NCI-H446 treated with DMSO at 0.1 percent for 48 hours (cell line): Measurements from ENCODE around the gene OGFR.
"Not testable (repeated sequence)": the region's sequence is repeated elsewhere in the genome, so short reads cannot be mapped to it uniquely, and the experiment has no call there.

Experiments
- DNase-seq: peaks from one replicate; lab custom pipeline; 2025; lab: John Stamatoyannopoulos, UW

Gene OGFR

DNA sequence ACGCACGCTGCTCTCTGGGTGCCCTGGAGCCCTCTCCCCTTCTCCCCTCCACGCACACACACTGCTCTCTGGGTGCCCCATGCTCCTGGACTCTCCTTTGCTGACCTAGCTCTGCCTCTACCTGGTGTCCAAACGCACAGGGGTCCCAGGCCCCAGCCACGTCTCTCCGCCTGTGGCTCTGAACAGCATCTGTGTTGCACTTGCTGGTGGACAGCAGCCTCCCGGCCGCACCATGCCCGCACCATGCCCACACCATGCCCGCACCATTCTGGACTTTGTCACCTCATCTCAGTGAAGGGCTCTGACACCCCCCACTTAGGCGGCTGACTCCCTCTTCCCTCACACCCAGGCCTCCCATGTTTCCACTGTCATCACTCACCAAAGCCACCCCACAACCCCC is 35.2 kb downstream of the OGFR start:
- no peak for DNase-seq

- DNase-seq: no peak
Observed at GRCh38 chr20:62840244-62841197, 35.9 kb downstream of the OGFR start.

DNA sequence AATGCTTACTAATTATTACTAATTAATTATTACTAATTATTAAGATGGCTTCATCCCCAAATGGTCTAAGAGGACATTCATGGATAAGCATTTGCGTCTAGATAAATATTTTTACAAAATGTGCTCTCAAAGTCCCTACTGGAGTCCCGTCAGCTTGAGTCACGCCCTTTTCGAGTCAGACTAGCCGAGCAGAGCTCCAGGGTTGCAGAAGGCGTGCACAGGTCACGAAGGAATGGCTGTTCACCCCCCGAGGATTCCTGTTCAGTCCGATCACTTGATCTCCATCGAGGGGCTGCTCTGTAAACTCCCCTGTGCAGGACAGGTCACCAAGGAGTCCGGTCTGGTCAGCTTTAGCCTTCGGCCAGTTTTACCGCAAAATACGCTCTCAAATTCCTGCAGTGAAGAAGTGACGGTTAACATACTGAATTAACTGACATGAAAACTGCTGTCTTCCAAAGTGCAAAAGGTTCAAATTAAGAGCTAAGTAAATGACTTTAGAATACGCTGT is 37.1 kb downstream of the OGFR start:
- DNase-seq: no peak

DNA sequence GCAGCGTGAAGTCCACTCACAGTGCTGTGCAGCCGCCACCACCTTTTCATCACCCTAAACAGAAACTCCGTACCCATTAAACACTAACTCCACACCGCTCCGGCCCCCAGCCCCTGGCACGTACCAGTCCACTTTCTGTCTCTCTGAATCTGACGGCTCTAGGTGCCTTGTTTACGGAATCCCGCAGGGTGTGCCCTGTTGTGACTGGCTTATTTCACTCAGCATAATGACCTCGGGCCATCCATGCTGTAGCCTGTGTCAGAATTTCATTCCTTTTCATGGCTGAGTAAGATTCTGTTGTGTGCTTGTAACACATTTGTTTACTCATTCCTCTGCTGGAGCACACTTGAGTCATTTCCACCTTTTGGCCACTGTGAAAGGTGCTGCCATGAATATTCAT is 39.0 kb downstream of the OGFR start:
- no peak for DNase-seq

GRCh38 chr20:62844182-62844581 is 39.5 kb downstream of the OGFR start:
- DNase-seq: no peak

DNA sequence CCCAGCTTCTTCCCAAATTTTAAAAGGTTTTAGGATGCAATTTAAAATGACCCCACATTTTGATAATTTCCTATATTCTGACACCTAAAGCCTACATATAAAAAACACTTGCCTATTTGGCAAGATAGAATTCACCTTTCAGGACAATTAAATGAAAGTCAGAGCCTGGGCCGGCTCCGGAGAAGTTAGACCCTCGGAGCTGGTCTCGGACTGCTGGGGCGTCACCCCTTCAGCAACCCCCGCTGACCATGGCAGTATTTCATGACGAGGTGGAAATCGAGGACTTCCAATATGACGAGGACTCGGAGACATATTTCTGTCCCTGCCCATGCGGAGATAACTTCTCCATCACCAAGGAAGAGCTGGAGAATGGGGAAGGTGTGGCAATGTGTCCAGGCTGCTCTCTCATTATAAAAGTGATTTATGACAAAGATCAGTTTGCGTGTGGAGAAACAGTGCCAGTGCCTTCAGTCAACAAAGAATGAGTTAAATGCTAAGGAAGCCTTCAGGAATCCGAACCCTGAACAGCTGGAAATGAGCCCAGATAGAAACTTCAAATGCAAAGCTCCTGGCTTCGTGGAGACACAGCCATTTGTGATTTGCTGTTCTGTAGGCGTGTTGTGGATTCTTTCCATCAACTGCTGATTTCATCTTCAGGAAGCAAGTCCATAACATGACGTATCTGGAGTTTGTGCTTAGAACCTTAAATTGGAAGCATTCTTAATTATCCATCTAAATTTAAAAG is 41.0 kb downstream of the OGFR start:
- DNase-seq: no peak

DNA sequence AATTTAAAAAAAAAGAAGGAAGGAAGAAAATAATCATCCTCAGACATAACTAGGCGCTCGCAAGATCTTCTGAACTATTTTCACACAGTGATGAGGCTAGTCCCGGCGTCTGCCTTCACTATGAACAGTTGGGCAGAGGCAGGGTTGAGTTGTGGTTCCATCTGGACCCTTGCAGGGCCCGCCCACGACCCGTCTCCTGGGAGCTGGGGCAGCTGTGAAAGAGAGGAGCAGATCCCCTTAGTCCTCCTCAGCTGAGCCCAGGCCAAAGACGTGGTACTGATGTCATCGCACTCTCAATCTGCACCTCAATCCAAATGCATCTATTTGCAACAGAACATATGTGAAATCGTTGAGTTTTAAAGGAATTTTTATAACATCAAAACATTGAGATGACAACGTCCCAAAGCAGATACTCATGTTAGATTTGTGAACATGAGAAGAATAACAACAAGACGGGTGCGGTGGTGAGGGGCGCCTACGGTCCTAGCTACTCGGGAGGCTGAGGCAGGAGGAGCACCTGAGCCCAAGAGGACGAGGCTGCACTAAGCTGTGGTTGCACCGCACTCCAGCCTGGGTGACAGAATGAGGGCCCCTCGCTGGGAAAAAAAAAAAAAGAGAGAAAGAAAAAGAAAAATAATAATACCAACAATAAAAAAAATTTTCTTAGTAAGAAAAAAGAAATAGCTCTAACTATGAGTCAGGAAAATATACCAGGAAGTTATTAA is 41.7 kb downstream of the OGFR start:
- DNase-seq: no peak

DNA sequence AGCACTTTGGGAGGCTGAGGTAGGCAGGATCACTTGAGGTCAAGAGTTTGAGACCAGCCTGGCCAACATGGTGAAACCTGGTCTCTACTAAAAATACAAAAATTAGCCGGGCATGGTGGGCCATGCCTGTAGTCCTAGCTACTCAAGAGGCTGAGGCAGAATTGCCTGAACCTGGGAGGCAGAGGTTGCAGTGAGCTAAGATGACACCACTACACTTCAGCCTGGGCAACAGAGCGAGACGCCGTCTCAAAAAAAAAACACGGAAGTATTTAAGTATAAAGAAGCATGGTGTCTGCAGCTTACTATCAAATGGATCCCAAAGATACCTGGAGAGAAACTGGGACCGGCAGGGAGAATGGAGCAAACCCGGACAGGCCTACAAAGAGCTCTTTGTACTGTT is 44.3 kb downstream of the OGFR start:
- not testable (repeated sequence) for DNase-seq

DNA sequence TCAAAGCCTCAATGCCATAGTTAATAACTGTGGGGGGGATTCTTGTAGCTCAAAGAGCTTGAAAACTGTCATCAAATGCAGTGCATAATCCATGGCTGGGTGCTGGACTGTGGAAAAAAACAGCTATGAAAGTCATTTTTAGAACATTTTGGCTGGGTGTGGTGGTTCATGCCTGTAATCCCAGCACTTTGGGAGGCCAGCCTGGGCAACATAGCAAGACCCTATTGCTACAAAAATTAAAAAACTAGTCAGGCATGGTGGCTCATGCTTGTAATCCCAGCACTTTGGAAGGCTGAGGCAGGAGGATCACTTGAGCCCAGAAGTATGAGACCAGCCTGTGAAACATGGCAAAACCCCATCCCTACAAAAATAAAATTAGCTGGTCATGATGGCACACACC is 44.8 kb downstream of the OGFR start:
- DNase-seq: no peak

GRCh38 chr20:62850333-62850974 is 45.8 kb downstream of the OGFR start:
- DNase-seq: no peak

- DNase-seq: no peak
Observed at GRCh38 chr20:62852196-62852595, 47.6 kb downstream of the OGFR start.

- DNase-seq: no peak
Observed at GRCh38 chr20:62852841-62853240, 48.2 kb downstream of the OGFR start.

- DNase-seq: not testable (repeated sequence)
Observed at GRCh38 chr20:62853304-62853703, 48.7 kb downstream of the OGFR start.

DNA sequence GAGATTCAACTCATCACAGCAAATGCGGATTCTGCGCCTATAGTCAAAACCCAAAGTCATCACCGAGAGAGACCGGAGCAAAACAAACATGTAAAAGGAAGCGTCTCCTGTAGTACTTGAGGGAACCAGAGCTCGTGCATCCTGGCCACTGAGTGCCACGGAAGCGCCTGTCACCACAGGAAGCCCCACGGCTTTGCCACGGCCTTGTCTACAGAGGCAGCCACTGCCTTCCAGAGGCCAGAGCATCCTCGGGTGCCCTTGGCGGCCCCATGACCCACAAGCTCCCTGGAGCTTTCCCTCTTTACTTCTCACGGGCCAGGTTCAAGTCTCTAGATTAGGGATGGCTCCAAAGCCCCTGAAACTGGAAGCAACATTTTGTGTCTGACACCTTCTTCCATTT is 49.5 kb downstream of the OGFR start:
- DNase-seq: no peak

GRCh38 chr20:62855120-62855519 is 50.5 kb downstream of the OGFR start:
- no peak for DNase-seq

DNA sequence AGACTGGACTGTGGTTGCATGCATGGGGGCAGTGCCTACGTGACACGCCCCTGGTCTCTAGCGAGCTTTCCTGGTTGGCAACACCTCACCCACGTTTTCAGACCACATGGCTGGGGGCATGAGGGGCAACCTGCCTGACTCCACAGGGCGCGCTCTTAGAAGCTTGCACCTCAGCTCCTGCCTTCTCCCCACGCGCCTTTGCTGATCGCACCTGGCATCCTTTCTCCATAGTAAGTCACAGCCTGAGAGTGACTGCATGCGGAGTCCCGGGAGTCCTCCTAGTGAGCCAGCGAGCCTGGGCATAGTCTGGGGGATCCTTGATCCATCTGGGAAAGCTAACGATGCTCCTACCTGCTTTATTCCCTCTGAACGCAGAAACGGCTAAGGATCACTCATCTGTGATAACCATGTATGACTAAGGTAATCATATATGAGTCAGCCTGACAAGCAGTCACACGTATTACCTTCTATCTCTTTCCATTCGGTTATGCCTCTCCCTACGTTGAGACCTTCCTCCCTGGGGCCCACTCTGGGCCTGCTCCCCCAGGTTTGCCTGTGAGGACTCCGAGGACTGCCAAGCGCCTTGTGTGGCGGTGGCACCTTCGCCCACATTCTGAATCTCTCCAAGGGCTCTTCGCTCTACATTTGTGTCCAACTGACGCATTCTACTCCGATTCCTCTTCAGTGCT is 52.4 kb downstream of the OGFR start:
- DNase-seq: no peak

DNA sequence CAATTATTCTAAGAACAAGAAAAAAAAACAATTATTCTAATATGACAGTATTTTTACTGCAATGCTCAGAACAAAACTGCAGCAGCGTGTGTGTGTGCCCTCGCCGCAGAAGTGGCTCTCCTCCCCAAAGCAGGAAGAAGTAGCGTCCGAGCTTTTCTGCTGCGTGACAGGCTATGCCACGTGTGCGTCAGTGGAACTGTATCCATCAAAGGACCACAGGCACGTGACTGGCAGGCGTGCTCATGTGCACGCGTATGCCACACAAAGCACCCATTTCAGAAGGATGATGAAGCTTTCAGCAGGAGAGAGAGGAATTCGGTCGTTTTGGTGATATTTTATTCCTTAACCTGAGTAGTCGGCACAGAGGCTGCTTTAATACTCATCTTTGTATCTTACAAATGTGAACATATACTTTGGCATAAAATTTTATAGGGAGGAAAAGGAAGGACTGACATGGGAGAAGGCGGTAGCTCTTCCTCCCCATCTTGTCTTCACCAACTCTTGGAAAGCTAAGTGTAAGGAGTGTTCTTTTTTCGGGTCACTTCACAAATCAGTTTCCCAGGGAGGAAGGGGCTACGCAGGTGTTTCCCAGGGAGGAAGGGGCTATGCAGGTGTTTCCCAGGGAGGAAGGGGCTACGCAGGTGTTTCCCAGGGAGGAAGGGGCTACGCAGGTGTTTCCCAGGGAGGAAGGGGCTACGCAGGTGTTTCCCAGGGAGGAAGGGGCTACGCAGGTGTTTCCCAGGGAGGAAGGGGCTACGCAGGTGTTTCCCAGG is 53.6 kb downstream of the OGFR start:
- DNase-seq: no peak

DNA sequence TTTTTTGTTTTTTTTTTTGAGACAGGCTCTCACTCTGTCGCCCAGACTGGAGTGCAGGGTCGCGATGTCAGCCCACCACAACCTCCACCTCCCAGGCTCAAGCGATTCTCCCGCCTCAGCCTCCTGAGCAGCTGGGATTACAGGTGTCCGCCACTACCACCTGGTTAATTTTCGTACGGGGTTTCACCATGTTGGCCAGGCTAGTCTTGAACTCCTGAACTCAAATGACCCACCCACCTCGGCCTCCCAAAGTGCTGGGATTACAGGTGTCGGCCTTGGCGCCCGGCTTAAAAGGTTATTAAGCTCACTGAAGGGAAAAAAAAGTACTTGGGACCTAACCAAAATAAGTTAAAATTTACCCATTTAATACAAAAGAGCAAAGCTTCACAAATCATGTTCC is 55.1 kb downstream of the OGFR start:
- no peak for DNase-seq

DNA sequence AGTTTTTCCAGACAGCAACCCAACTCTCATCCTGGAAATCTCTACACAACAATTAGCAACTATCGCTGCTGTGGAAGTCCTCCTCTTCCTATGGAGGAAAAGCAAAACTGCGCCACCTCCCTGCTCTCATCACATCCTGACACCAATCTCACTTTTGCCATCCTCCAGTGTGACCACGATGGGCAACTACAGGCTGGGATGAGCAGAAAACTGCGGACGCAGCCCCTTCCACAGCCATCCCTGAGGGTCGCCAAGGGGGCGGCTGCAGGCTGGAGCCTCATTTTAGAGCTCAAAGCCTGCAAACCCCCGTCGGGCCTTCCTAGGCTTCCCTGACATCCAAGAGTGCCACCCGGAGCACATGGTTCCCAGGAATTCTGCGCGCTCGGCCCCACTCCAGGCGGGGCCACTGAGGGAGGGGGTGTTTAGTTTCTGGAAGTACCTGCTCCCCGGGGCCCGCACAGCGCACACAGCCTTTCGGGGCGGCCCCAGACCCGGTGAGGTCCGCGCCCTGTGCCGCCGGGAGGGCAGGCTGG is 55.8 kb downstream of the OGFR start:
- DNase-seq: no peak
